Activated CD8-positive, alpha-beta memory T cell treated with anti-CD3 and anti-CD28 coated beads, Interleukin-2, amount 50 U/mL, for 24 hours (primary cell): Measurements from ENCODE around the gene TCF4.

Experiments used
- DNase-seq: peaks from one replicate; pipeline ENCODE4 v3.0.0-alpha.2; 2020; ENCODE audit errors: extremely low read depth

The TCF4 gene

GRCh38 chr18:55413474-55413873 is 174.5 kb downstream of the TCF4 start:
- no peak for DNase-seq

GRCh38 chr18:55407774-55408535 is 180.0 kb downstream of the TCF4 start:
- no peak for DNase-seq

DNA sequence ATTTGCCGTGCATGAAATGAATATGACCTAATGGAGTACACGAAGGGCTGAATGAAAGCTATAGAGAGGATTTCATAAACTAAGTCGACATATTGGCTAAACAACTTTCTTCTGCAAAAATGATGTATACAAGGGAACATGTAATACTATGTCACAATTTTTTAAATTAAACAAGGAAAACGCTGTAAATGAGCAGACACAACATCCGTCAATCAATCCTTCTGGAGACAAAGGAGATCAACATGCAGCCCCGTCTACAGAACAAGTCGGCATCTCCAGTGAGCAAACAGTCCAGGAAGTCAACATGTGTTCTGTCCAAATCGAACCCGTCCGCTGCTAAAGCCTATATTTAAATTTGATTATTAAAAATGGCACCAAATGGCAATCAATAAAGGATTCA is 180.8 kb downstream of the TCF4 start:
- DNase-seq, result no peak

- DNase-seq, result no peak
These were observed 181.5 kb downstream of the TCF4 start for GRCh38 chr18:55406451-55406991.

DNA sequence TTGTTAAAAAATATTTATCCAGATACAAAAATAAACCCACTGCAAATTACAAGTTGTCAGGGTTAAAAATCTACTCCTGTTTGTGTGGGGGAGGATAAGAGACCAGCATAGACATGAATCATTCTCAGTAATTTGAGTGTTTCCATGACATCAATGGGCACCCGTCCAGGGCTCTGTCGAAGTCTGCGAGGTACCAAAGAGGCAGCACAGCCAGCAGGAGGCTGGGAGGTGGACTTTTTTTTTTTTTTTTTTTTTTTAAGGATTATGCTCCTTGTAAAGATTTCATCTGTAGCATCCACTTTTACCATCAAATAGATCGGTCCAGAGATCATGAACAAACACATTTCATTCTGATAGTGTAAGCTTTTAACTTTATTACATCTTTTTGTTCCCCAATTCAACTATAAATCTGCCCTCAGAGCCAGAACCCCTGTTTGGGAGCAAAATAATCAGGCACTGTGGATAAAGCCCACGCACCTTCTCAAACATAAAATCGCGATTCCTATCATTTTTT is 182.0 kb downstream of the TCF4 start:
- no peak for DNase-seq

GRCh38 chr18:55405475-55405874 is 182.5 kb downstream of the TCF4 start:
- DNase-seq, result no peak

DNA sequence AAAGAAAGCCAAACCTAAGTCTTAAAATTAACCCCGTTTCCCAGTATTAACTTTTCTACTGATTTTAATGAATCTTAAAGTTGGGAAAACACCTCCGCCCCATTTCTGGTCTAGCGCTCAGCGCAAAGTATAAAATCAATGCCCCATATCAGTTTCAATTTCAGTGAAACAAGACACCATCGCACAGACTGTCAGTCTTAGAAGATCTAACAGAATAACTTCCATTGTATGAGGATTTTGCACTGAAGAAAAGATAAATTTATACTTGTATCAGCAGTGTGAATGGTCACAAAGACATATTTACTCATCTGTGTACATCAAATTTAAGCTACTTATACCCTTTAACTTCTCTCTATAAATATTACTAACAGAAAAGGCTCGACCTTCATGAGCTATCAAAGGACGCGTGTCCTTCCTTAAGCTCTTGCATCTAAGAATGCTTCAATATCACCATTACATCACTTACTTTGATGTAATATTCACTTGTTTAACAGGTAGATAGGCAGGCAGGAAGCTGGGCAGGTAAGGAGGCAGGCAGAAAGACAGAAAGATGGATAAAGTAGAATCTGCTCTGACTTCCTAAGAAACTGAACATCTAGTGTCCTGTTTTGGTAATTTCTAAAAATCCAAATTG is 183.0 kb downstream of the TCF4 start:
- DNase-seq, result no peak

GRCh38 chr18:55404136-55404830 is 183.7 kb downstream of the TCF4 start:
- DNase-seq, result no peak

DNA sequence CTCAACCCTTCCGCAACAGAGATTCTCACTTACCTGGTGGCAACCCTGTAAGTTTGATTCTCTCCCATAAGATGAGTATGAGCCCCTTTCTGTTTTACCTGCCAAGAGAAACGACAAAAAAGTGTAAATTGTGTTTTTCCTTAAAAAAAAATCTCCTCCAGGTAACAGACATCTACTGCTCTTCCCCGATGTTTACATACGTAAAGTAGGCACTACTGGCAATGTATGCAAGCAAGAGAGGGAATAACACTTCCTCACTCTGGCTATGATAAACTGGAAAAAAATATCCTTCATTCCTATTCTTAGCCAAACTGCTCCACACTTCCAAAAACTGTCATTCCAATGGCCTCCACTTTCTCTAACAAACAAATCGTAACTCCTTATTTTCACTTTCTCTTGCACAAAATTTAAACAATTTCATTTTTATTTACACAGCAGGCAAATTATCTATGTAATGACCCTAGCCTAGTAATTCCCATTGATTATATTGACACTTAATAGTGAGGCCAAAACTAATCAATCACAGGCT is 184.5 kb downstream of the TCF4 start:
- no peak for DNase-seq

DNA sequence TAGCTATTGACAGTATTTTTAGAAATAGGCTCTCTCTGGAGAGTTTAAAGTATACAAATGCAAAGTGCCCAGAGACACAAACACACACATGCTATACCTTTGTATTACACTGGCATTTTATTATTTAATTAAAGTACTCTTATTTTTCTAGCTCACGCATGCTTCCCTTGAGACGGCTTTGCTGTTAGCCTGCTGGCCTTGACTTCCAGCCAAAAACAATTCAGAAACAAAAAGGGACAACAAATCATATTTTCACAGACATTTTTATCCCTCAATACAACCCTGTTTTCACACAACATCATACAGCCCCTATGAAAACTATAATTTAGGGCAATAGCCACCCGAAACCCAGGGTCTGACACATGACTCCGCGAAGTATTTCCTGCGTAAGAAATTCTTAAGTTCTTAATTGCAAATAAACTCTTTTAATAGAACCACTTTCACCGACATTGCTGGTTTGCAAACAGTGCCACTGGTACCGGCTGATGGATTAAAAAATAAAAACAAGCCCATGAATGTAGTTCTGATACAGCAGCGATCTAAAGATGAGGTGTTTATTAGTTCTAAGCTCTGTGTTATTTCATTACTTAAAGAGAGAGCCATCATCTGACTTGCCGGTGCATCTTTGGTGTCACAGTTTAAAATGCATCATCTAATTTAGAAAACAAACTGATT is 185.1 kb downstream of the TCF4 start:
- no peak for DNase-seq

DNA sequence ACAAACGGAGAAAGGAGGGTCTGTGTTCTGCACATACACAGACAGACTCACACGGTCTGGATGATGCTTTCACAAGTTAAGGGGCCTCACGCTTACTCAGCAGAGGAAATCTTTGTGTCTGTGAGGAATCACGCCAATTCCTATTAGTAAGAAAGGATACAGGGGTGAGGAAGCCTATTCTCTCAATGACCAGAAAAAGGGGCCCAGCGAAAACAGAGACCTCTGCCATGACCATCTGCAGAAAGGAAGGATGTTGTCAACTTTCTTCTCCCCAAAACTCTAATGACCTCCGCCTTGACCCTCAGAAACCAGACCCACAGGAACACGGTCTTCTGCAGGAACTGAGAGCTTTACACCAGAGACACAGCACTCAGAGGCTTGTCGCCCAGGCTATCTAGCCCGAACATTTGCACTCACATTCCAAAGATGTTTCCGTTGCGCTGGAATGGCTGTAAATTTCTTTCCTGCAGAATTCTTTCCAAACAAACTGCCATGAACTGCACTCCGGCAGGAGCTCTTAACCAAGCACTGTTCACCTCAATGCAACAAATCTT is 186.3 kb downstream of the TCF4 start:
- no peak for DNase-seq

DNA sequence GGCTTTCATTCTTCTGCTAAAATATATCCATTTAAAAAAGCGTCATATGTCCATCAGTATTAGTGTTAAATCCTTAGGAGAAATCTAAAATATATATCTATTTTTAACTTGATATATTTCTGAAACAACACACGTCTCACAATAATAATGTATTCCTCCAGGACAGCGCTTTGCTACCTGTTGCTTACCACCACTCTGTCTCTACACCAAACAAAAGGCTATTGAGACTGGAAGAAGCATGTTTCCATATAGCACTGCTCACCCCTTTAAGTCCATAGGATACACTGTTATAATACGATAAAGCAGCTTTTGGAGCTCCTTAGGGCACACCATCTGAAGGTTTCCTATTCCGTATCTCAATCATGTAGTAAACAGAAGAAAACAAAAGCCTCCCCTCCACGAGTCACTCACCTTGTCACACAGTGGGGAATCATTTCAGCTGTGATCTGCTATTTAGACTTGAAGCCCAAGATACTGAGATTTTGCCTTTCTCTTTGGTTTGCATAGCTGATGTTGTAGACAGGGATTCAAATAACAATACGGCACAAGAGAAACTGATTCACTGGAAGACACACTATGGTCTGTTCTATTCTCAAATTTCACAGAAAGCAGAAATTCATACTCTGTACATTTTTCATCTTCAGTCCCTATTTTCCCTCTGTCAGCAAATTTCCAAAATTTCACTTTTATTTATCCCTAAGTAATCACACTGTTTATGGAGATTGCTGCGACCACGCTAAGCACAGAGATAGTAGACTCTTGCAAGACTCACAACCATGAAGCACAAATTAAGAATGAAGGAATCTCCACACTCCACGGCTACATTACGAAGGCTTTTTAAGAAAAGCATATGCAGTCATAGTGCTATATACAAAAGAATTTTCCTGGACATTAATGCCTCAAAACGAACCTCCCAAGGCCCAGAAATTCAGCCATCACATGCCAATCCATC is 187.1 kb downstream of the TCF4 start:
- DNase-seq, result no peak

DNA sequence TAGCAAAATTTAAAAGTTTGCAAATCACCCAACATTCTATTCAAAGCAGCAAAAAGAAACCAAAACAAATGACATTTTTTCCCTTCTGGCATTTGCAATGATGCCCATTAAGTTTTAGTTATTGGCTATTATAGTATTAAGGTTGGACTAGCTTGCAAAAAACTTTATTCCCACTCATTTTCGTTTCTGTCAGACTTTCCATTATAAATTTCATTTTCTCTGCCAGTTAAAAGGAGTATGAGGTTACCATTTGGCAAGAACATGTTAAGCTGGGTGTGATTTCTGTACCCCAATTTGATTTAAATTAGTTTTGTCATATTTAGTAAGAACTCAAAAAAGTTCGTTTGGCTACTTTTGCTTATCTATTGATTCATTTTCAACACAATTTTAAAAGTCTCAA is 187.9 kb downstream of the TCF4 start:
- DNase-seq, result no peak

GRCh38 chr18:55398858-55399257 is 189.1 kb downstream of the TCF4 start:
- no peak for DNase-seq

GRCh38 chr18:55396979-55397378 is 191.0 kb downstream of the TCF4 start:
- DNase-seq, result no peak

DNA sequence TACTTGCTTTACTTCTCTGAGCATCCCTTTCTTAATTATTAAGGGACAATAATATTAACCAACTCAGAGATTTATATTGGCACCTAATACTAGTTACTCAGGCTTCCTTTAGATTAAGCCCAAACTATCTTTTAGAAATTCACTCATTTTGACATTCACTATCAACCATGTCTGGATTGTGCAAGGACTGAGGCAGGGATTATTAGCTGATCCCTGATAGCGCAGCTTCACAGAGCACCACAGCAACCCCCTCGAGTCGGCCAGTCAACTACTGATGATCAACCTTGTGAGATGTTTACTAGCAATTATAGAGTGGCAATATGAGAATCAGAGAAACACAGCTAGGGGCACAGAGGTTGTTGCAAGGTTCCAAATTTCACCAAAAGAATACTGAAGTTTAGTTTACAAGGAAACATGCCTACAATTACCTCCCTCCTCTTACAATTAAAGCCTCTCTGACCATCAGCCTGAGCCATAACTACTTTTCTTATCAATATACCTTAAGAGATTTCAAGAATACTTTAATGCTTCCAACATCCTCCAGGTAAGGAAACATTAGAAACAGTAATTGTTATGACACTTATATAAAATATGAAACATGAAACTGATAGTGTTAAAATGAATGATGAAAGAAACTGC is 191.6 kb downstream of the TCF4 start:
- DNase-seq, result no peak

DNA sequence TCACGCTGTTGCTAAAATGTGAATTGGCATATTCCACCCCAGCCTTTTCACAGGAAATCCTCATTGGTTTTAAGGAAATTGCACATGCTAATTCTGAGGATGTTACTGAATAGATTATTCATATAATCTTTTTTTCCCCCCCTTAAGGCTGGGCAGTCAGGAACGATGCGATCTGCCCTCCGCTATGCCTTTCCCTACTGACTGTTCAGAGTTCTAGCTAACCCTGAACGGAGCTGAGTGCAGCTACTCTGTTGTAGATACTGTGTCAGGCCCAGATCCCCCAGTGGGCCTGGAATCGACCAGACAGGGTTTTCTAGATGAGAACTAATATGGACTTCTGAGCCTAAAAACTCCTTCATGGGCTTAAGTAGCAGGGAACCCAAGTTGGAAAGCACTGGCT is 192.2 kb downstream of the TCF4 start:
- DNase-seq, result no peak

- no peak for DNase-seq
These were observed 197.1 kb downstream of the TCF4 start for GRCh38 chr18:55390898-55391297.

- DNase-seq, result no peak
These were observed 200.6 kb downstream of the TCF4 start for GRCh38 chr18:55387139-55387984.
